Left renal pelvis (tissue), 4 donors: Measurements from ENCODE around the gene LIN7A. TPM values are rescaled to one million over a fixed set of nuclear protein-coding genes. Genes with fewer than 3 reads are reported as not detected.
A peak's percentile ranks its signal among the peaks of the same experiment; 100 is the strongest.

Experiments
- DNase-seq, 4 donors: peaks; one replicate each; pipeline ENCODE4 v3.0.0-alpha.2; 2013; ENCODE audit warnings: low read depth in 4 of 4, low spot score in 3 of 4
- polyA plus RNA-seq, 4 donors: library from polyadenylated mRNA; unstranded; fragments of 120-200 nt; gene quantifications; one replicate each; pipeline ENCODE4 v1.2.1, GENCODE V29; 2013; ENCODE audit not compliant: insufficient read length in 4 of 4

LIN7A gene
- polyA plus RNA-seq, 4 donors = 15.4 to 24.8 (median 22.2) TPM

GRCh38 chr12:80766897-80767296 lies 170.8 kb downstream of the LIN7A start:
- no peak for DNase-seq

- no peak for DNase-seq
Observed at GRCh38 chr12:80766210-80766609, 171.5 kb downstream of the LIN7A start.

DNA sequence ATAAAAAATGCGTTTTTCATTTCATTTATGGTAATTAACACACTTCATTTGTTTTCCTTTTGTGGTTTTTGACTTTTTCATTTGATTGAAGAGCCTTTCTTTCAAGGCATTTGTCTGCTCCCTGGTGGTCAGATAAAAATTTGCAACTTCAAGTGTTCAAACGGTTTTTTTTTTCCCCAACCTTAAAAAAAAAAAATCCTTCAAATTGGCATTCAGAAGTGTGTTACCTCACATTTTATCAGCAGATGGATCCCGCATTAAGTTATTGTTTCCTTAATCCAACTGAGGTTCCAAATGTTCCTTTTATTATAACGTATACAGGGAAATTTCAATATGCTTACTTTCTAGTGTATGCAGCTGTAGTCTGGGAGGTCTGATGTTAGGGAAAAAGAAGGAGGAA lies 173.9 kb downstream of the LIN7A start:
- DNase-seq = peak in 3 of 4 donors; percentile 11 to 39 (median 16)

GRCh38 chr12:80761838-80762237 lies 175.9 kb downstream of the LIN7A start:
- no peak for DNase-seq

GRCh38 chr12:80756875-80757274 lies 180.9 kb downstream of the LIN7A start:
- DNase-seq = no peak

DNA sequence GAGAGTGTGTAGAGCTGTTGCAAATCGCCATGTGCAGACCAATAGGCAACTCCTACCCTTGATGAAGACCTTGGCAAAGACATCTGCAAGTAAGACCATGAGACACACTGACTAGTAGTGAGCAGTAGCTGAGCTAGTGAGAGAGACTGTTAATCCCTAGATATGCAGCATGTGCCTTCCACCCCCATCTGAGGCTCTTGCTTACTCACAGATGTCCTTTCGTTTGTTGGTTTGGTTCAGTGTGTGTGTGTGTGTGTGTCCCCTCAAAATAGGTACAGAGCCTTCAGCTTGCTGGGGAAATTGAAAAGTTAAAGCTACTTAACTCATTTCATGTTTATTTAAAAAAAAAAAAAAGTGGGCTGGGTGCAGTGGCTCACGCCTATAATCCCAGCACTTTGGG lies 183.5 kb downstream of the LIN7A start:
- no peak for DNase-seq

DNA sequence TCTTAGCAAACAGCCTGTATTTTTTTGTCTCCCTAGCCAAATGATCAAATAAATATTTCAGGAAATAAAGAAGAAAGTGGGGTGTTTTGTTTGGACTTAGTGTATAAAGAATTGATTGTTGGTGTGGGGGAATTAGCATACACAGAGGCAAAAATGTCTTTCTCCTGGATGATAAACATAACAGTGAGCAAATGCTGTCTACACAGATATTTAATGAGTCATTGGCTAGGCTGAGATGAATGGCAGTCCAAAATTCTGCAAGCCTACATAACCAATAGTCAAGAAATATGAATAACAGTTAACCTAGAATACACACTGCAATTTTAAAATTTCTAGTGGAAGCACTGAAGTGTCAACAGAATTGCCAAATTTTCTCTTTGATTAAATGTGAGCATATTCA lies 185.3 kb downstream of the LIN7A start:
- DNase-seq = no peak

- no peak for DNase-seq
Observed at GRCh38 chr12:80749456-80749855, 188.3 kb downstream of the LIN7A start.

- DNase-seq = no peak
Observed at GRCh38 chr12:80747800-80748199, 189.9 kb downstream of the LIN7A start.

GRCh38 chr12:80745851-80746505 lies 191.8 kb downstream of the LIN7A start:
- no peak for DNase-seq

Other genes with a start within 250 kb of the LIN7A start
- gene MYF6, start 230.3 kb downstream of the LIN7A start, polyA plus RNA-seq = under 1 TPM in 3 of 4 donors, not detected in 1; 0.10 to 0.26 (median 0.16) TPM
- gene MYF5, start 221.0 kb downstream of the LIN7A start, polyA plus RNA-seq = not detected
- 10 to 100 TPM; 18.3 to 35.9 (median 21.7) TPM for gene ACSS3, start 140.1 kb upstream of the LIN7A start, polyA plus RNA-seq